IPS-NIHi7 (cell line): ENCODE measurements around the gene TSHR.

Experiments
- DNase-seq: peaks from one replicate; pipeline ENCODE4 v3.0.0; 2012; ENCODE audit warnings: mixed read lengths; ENCODE audit errors: extremely low spot score

The TSHR gene

GRCh38 chr14:81177225-81177624, 221.8 kb downstream of the TSHR start:
- no peak for DNase-seq

GRCh38 chr14:81178063-81178462, 222.6 kb downstream of the TSHR start:
- no peak for DNase-seq

DNA sequence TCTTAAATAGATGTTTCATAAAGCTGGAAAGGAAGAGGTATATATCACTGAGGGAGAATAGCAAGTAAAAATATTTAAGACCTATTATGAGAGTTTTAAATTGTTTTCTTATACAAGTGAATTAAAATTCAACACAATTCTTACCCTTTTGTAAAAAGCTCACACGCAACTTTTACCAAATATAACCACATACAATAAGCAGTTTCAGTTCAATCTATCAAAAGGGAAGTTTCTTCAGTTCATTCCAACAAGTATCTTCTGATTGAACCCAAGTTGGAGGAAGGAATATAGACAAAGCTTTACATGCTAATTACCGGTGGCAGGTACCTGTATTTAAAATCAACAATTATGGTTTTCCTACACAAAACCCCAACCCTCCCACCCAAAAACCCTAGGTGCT, 224.2 kb downstream of the TSHR start:
- no peak for DNase-seq

- no peak for DNase-seq
Observed at GRCh38 chr14:81187832-81188522, 232.6 kb downstream of the TSHR start.

DNA sequence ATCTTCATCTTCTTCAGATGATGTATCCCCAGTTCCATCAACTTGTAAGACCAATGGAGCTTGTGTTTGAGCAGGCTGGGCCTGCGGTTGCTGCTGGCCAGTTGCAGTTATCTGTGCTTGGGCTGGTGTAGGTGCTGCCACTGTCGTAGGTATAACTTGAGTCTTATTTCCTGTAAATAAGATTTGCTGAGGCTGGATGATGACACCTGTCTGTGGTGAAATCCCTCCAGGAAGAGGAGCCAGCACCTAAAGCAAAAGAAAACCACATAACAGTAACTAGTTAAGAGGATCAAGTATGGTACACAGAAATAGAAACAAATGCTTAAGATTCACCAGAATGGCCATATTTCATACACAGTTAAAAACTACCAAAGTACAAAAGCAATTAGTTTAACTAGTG, 237.2 kb downstream of the TSHR start:
- no peak for DNase-seq

- no peak for DNase-seq
Observed at GRCh38 chr14:81193924-81194633, 238.7 kb downstream of the TSHR start.
